DLD1 (cell line): ENCODE measurements around the gene CUX1.

Source experiments
- in situ Hi-C: cut with HindIII; loops from 2 replicates; pipeline ENCODE4 v1.10.0; 2017; ENCODE audit warnings: low sequenced_read_pairs

The CUX1 gene

DNA sequence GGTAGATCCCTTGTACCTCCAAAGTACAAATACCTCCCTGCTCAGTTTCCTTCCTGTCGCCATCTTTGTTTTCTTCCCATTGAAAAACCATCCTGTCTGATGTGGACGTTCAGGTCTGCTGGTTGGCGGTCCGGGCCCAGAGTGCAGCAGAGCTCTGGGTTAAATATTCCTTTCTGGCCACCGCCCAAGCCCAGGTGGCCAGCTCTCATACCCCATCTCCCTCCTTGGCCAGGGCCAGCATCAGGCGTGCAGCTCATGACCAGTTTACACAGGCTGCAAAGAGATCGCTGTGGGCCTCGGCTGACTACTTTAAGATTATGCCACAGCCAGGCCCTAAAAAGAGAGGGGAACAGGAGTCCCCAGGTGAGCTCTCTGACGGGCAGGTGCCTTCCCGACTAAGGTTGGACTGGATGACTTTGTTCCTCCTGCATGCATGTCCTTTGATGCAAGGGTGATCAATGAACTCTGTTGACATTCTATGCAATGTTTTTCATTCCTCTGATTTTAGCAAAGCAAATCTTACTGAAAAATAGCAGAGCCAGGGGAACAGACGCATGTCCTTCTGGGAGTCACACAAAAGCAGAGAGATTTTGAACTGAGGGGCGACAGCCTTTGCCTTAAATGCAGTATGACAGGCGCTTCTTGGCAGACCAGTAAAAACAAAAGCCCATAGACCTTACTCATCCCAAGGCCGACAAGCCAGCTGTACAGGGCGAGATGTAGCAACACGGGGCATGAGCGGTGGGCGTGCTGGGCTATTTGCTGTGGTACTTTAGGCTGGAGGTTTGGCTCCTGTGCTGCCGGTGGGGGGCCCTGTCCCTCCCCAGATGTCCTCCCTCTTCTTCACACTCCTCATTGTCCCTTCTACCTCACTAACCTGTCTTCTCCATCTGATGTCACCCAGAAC, 435.9 kb downstream of the CUX1 start:
- in situ Hi-C loops, result no loop called here

DNA sequence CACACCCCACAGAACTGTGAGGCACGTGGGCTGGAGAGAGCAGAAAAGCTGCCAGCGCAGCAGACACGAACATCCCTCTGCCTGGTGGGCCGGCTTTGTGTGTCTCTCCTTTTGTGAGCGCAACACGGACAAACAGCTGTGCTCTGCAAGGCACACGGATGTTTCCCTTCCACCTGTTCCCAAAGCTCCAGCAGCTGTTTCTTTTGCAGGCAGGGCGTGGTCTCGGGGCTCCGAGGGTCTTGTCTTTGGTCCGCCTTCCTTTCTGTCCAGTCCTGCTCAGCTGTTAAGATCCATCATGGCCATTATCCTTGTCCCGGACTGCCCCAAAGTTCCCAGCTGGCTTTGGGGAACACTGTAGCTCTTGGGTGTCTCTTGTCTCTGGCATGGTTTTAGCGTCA, 436.5 kb downstream of the CUX1 start:
- in situ Hi-C loops, result no loop called here

DNA sequence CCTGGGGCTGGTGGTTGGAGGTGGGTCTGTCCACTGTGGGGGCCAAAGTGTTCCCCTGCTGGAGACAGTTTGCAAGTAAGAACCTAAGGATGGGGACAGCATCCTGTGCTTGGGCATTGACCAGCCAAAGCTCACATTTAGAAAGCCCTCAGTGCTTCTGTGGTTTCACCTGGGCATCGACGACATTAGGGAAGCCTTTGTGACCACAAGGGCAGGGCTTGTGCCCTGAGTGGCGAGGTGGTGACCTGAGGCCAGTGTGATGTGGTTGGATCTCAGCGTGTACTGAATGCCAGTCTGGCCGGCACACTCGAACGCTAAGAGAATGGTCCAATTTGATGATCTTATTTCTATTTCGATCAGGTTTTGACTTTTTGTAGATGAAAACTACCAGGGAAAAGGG, 437.1 kb downstream of the CUX1 start:
- in situ Hi-C loops, result no loop called here

DNA sequence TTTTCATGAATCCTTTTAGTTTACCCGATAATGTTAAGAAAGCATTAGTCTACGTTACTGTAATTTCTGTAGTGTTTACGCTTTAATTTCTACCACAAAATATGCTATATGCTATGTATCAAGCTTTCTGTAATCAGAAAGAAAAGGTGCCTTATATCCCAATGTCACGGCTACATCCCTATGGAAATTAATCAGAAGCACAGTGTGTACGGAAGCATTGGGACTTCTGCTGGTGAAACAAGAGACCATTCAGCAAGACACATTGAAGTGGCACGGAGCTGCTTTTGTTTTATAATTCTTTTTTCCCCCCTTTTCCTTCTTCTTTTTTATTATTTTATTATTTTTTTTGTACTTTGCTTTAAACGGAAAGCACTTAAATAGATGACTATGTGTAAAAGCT, 438.1 kb downstream of the CUX1 start:
- in situ Hi-C loops, result no loop called here

DNA sequence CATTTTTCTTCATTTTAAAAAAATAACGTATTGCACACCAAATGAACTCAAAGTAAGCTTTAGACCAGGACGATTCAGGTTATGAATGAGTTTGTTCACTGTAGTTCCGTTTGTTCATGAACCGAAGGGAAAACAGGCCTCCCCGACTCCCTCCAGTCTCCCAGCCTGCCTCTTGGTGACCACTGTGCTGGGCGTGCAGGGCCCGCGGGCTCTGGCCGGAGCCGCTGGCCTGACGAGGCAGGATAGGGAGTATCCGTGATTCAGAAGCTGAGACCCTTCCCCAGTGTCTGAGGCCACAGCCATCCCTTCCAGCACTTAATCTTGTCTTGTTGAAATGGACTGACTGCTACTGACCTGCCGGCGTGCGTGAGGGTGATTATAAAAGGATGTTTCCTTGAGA, 438.5 kb downstream of the CUX1 start:
- in situ Hi-C loops, result no loop called here

DNA sequence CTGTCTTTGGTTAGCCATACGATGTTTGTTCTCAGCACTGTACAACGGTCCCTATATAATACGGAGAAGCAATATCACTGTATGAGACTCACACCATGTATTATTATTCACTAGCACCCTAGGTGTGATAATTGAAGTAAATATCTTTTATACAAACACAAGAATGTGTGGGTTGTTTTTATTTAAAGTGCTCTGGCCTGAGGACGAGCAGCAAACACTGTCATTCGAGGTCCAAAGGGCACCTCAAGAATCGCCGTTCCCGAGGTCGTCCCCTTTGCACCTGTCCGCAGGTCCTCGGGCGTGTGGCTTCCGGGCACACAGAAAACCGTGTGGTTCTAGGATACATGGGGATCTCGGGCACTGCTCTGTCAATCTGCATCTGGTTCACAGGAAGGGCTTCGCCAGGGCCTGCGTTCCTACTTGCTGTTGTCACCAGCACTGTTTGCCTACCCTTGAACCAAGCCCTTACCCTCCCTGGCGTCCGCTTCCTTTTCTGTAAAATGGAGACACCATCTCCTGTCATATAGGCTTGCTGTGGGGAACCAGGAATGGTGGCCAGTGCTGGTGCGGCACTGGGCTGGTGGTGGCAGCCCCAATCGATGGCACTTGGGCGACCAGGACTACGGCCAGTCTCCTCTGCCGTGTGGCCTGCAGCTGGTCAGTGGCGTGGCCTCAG, 440.8 kb downstream of the CUX1 start:
- in situ Hi-C loops, result no loop called here

DNA sequence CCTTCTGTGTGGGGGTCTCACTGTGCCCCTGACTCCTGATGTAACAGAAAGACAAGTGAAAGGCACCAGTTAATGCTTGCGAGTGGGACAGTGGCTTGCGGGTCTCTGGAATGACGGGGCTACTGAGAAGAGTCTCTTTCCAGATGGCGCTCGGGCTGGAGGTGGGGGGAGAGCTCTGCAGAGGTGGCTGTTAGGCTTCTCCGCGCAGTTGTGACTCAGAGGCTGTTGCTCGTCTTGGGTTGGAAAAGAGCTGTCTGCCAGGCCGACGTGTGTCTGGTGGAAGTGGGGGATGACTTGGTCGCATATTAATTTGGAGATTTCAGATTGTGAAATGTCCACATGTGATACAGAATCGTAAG, 441.3 kb downstream of the CUX1 start:
- in situ Hi-C loops, result no loop called here

DNA sequence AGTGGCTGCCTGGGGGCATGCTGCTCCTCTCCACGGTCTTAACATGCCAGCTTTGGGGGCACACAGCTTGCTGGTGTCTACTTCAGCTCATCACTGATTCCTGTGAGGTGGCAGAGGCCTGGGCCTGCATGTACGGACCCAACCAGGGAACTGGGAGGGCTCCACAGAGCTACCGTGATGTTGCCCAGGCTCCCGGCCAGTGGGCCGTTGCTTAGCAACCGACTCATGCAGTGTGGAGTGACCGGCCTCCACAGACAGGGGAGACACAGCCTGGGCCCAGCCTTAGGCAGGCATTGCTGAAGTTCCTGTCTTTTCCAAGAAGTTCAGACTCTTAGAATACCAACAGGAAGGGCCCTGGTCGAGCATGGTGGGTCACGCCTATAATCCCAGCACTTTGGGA, 443.4 kb downstream of the CUX1 start:
- in situ Hi-C loops, result no loop called here

DNA sequence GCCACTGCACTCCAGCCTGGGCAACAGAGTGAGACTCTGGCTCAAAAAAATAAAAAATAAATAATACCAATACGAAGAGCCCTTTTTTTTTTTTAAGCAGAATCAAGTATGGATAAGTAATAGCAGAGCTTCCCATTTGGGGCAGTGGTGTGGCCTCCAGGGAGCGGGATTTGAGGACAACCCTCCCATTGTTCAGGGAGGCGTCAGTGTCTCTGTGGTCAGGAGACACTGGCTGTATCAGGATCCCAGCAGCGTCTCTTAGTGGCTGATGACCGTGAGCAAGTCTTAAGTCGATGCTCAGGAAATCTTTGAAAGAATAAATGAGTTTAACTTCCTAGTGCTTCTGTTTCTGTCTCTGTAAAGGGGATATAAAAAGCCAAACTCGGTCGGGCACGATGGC, 444.0 kb downstream of the CUX1 start:
- in situ Hi-C loops, result no loop called here

DNA sequence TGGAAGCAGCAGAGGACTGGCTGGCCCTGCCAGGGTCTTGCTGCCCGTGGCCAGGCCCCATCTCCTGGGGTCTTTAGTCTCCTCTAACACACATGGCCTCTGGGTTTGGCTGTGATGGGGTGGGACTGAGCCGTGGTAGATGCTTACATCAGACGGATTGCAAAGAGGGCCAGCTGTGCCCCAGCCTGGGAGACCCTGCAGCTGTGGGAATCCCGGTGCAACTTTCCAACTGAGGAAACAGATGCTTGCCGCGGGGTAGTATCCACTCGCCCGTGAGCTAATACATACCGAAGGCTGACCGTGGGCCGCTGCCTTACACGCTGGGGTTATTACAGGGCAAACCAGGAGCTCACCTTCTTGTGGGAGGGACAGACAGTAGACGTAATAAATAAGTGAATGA, 445.1 kb downstream of the CUX1 start:
- in situ Hi-C loops, result no loop called here

DNA sequence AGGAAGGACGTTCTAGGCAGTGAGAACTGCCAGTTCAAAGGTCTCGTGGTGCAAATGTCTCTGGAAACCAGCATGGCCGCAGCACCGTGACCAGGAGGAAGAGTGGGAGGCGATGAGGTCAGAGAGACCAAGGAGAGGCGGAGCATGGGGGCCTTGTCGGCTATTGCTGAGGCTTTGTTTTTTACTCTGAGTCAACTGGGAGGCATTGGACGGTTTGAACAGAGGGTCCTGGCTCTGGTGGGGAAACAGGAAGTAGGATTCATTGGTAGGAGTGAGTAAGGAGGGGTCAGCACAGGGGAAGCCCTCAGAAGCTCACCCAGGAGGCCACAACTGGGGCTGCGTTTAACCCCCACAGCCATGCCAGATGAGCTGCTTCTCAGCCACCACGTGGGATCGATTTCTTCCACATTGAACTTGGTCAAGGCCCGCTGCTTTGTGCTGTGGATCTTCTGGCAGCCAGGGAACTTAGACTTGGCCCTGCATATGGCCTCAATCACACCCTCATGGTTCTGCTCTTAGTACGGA, 447.0 kb downstream of the CUX1 start:
- in situ Hi-C loops, result no loop called here

DNA sequence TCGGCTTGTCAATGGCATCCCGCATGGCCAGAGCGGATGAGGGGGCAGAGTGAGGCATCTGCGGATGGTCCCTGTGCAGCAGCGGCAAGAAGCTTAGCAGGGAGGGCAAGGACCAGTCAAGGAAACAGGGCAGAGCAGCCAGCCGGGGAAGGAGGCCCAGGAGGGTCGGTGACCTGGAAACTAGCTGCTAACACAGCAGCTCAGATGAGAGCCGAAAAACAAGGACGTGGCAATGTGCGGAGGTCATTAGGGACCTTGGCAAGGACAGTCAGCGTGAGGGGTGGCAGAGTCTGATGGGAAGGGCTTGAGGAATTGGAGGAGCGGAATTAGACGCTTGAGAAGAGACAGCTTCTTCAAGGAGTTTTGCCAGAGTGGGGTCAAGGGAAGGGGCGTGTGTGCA, 449.1 kb downstream of the CUX1 start:
- in situ Hi-C loops, result no loop called here

DNA sequence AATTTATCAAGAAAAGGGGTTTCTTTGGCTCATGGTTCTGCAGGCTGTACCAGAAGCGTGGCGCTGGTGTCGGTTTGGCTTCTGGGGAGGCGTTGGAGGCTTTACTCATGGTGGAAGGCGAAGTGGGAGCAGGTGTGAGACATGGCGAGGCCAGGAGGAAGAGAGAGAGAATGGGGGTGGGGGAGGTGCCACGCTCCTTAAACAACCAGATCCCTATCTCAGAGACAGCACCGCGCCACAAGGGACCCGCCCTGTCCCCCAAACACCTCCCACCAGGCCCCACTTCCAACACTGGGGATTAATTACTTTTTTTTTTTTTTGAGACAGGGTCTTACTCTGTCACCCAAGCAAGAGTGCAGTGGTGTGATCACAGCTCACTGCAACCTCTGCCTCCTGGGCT, 451.2 kb downstream of the CUX1 start:
- in situ Hi-C loops, result no loop called here

DNA sequence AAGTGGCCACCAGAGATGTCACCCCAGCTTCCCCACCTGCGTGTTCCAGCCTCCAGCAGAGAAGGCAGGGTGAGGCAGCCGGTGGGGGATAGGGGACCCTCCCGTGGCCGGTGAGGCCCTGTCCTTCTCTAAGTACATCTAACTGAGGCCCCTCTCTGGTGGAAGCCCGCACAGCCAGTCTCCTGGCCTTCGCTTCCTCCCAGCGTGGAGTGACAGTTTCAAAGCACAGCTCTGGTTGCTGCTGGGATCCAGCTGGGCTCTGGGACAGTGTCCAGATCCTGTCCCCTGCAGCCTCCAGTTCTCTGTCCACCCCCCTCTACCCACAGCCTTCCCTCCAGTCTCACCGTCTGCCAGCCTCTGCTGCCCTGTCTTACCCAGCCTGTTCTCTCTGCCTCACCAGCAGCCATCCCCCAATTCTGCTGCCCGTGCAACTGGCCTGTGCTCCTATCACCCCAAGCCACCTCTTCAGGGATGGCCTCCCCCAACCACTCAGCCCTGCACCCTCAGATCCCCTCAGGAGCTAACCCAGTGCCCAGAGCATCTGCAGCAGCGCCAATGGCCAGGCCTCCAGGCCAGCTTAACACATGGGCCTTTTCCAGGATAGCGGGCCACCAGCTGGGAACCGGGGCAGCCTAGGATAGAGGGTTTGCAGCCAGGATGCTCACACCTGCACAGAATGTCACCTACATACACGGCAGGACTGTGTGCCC, 452.9 kb downstream of the CUX1 start:
- in situ Hi-C loops, result no loop called here

DNA sequence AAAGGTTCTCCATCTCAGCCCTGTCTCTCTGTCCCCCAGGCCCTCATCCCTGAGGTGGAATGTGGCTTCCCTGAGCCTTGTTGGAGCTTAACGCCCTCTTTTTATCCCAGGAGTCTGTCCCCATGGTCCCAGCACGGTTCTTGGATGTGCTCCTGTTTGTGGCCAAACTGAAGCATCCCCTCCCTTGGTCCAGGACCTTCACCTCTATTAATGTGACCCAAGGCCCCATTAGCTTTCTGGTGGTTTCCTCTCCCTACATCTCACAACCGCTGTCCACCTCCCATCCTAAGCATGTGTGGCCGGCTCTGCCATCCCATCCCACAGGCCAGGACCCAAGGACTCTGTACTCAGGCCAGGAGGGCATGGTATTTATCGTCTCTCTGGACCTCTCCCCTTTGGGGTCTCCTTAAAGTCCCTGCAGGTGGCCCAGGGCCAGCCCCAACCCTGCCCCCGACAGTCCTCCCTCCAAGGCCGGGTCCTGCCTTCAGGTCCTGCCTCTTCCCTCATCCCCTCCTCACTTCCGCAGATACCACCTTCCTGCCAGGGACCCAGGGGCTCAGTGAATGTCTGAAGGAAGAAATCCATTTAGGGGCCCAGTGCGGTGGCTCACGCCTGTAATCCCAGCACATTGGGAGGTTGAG, 453.9 kb downstream of the CUX1 start:
- in situ Hi-C loops, result no loop called here

DNA sequence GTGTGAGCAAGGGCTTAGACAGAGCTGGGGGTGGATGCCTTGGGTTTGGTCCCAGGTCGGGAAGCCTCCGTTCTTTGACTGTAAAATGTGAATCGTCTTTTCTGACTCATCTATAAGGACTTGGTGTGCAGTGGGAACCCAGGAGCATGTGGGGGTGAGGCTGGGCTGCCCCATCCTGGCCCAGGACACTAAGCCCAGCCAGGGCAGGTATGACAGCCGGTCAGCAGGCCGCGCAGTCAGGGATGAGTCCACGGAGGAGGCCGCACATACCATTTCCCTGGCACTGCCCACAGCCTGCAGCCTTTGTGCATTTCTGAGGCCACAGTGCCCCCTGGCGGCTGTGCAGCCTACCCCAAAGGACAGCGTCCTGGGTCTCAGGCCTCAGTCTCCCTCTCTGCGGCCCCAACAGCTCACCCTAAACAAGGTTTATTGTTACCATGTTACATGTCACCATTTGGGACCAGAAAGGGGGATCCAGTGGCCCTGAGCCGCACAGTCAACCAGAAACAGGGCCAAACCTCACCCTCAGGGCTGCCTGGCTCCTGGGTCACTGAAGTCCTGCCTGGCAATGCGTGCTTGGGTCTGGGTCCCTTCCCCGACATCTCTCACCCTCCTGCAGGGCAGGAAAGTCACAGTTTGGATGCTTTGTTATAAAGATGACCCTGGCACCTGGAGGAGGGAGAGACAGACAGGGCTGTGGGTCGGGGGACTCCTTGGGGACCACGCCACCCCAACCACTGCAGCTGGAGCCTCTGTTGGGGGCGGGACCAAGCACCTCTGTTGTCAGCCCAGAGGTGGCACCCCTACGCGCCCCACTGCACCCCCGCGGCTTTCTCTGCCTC, 454.9 kb downstream of the CUX1 start:
- in situ Hi-C loops, result no loop called here

DNA sequence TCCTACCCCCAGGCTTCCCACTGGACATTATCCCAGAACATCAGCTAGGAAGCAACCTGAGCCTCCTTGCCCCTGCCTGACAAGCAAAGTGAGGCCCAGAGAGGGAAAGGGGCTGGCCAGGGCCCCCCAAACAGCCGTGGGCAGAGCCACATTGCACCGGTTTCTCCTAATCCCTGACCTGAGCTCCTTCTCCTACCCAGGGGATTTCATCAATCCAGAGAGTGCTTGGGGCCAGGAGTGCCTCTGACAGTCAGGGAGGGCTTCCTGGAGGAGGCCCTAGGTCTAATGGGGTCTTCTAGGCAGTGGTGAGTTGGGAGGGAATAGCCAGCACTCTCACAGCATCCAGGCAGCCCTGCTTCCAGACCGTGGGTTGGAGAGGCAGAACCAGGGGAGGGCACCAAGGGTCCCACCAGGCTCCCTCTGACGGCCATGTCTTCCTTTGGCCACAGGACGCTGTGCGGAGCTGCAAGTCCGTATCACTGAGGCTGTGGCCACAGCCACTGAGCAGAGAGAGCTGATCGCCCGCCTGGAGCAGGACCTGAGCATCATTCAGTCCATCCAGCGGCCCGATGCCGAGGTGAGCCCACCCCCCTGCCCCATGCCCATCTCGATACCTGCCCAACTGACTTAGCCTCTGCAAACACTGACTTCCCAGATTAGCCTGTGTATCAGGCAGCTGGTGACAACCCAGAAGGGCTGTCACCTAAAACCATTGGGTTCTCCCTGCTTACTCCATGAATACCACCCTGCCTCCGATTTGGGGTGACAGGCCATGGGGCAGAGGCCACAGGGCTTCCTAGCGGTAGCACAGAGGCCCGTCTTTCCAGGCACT, 455.7 kb downstream of the CUX1 start:
- in situ Hi-C loops, result no loop called here

DNA sequence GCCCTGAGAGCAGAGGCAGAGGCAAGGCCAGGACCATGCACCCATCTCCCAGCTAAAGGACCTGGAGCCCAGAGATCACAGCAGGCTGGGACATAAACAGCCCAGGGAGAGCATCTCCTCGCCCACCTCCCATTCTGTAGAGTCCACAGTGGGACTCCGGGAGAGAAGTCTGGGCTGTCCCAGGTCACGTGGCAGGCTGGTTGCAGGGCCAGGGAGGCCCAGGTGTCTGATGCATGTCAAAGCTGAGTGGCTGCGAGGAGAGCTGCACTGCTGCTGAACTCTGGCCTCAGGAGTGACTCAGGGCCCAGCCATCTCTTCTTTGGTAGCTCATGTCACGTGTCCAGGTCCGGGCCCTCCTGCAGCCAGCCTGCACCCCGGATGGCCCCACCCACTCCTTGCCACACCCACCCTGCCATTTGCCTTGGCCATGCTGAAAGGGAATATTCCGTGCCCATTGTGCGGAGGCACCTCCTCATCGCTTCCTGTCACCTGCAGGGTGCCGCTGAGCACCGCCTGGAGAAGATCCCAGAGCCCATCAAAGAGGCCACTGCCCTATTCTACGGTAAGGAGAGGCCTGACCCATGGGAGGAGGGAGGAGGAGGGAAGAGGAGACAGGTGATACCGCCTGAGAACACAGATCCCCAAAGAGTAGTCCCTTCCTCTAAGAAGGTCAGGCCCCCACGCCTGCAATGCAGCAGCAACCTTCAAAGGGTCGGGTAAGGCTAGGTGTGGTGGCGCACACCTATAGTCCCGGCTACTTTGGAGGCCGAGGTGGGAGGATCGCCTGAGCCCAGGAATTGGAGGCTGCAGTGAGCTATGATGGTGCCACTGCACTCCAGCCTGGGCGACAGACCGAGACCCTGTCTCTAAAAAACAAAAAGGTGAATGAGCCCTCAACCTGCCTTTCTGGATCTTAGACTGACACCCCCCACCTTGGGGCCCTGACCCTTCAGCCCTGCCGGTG, 456.6 kb downstream of the CUX1 start:
- in situ Hi-C loops, result no loop called here
